ENCODE results near the gene CCDC178. TPM values are rescaled to one million over a fixed set of nuclear protein-coding genes. Genes with fewer than 3 reads are reported as not detected.

The CCDC178 gene
- total RNA-seq, 1 experiment from 2014 or later, result not detected

DNA sequence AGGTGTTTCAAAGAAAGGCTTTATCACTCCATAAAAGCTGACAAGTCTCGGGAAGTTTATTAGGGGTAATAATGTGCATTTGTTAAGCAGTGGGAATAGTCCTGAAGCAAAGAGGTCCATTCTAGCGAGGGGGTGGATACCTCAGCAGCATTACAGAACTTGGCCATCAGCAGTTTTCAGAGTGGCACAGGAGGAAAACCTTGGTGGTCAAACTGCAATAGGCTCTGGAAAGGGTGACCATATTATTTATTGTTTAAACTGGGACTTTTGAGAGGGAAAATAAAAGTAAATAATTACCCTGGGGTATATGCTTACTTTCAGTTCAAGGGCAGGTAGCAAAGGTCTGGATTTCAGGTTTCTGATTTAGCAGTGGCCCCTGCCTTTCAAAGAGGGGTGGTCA lies 552.2 kb downstream of the CCDC178 start:
- Histone ChIP-seq H3K4me2 (no peak overlapping the region), H3K4me3 (no peak overlapping the region), H3K9me3 (ENCODE audit: insufficient read depth, low read depth) (no peaks in the 10 kb centered on the region), H3K9me2 (ENCODE audit: insufficient read depth) (no peaks in the 10 kb centered on the region), H3K36me3 (ENCODE audit: low read depth) (no peaks in the 10 kb centered on the region), H2AFZ (no peak overlapping the region), H3F3A (ENCODE audit: insufficient read depth, low read depth) (no peaks in the 10 kb centered on the region), H3K79me2 (ENCODE audit: low read depth) (no peaks in the 10 kb centered on the region), H3K27ac (no peak overlapping the region), H3K27me3 (ENCODE audit: insufficient read depth, low read depth) (no peaks in the 10 kb centered on the region), H4K20me1 (ENCODE audit: insufficient read depth) (no peaks in the 10 kb centered on the region), H3K4me1 (replicated peaks; ENCODE audit: insufficient read depth) (no peaks in the 10 kb centered on the region)
- ChIA-PET POLR2A (ENCODE audit: unreplicated experiment) (no interaction called here), CTCF (no interaction called here)
- TF ChIP-seq, protein P1, sequence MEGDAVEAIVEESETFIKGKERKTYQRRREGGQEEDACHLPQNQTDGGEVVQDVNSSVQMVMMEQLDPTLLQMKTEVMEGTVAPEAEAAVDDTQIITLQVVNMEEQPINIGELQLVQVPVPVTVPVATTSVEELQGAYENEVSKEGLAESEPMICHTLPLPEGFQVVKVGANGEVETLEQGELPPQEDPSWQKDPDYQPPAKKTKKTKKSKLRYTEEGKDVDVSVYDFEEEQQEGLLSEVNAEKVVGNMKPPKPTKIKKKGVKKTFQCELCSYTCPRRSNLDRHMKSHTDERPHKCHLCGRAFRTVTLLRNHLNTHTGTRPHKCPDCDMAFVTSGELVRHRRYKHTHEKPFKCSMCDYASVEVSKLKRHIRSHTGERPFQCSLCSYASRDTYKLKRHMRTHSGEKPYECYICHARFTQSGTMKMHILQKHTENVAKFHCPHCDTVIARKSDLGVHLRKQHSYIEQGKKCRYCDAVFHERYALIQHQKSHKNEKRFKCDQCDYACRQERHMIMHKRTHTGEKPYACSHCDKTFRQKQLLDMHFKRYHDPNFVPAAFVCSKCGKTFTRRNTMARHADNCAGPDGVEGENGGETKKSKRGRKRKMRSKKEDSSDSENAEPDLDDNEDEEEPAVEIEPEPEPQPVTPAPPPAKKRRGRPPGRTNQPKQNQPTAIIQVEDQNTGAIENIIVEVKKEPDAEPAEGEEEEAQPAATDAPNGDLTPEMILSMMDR (conservative IDR thresholded peaks at IDR 0.05), result no peak
- no peak for TF ChIP-seq EZH2 (IDR thresholded peaks at IDR 0.05; ENCODE audit: low read depth)
- BruUV-seq (replicated peaks), result no TSS peak
- intact Hi-C loops (cut with micrococcal nuclease; ENCODE audit: unreplicated experiment), result no loop called here
- no peak for DNase-seq

Other genes with a start within 250 kb of the CCDC178 start
- not detected in 2 replicates for gene ASXL3, start 137.5 kb upstream of the CCDC178 start, total RNA-seq (2021)

Measured in PC-9 (cell line).